Natural killer cell (primary cell): Measurements from ENCODE around the gene RBFOX1. TPM values are rescaled to one million over a fixed set of nuclear protein-coding genes. Genes with fewer than 3 reads are reported as not detected.

Source experiments
- ATAC-seq, 3 donors: fragments of 150-1000 bp in 2 of 3; fragments of 200-7000 bp in 1 of 3; cut with Tn5 transposase; 1 replicate in 1 of 3; 2 replicates in 2 of 3; pipeline ENCODE4 v1.10.0; 2021; ENCODE audit warnings: mild to moderate bottlenecking in 2 of 3, moderate library complexity in 2 of 3
- DNase-seq, 2 donors: peaks; one replicate each; pipeline versions ENCODE4 v3.0.0 to v3.0.0-alpha.2; 2013 to 2021; ENCODE audit warnings: mixed read lengths in 1 of 2
- H3K27ac ChIP-seq: one replicate; pipeline ENCODE4 v1.5.1; 2013; ENCODE audit warnings: mild to moderate bottlenecking, low read length
- H3K27me3 ChIP-seq: one replicate; pipeline ENCODE4 v1.6.1; 2013; ENCODE audit warnings: low read length; ENCODE audit not compliant: control insufficient read depth, insufficient read depth
- H3K36me3 ChIP-seq: one replicate; pipeline ENCODE4 v1.6.1; 2013; ENCODE audit warnings: low read length; ENCODE audit not compliant: control insufficient read depth, insufficient read depth
- H3K4me1 ChIP-seq: one replicate; pipeline ENCODE4 v1.6.1; 2013; ENCODE audit warnings: low read length; ENCODE audit not compliant: control insufficient read depth, insufficient read depth
- H3K4me3 ChIP-seq: one replicate; pipeline ENCODE4 v1.5.1; 2013; ENCODE audit warnings: low read length
- H3K9me3 ChIP-seq: one replicate; pipeline ENCODE4 v1.6.1; 2013; ENCODE audit warnings: low read length; ENCODE audit not compliant: control insufficient read depth, insufficient read depth
- H3K27ac Mint-ChIP-seq, 2 donors: one replicate each; pipeline ENCODE4 v1.8.0; 2022; ENCODE audit warnings: mild to moderate bottlenecking in 2 of 2, mixed read lengths in 2 of 2, moderate library complexity in 1 of 2
- H3K27me3 Mint-ChIP-seq, 2 donors: one replicate each; pipeline ENCODE4 v1.8.0; 2022; ENCODE audit warnings: low read depth in 2 of 2, mixed read lengths in 2 of 2
- H3K36me3 Mint-ChIP-seq: one replicate; pipeline ENCODE4 v1.8.0; 2022; ENCODE audit warnings: mixed read lengths
- H3K4me1 Mint-ChIP-seq, 2 donors: one replicate each; pipeline ENCODE4 v1.8.0; 2022; ENCODE audit warnings: mixed read lengths in 2 of 2
- H3K4me3 Mint-ChIP-seq: one replicate; pipeline ENCODE4 v1.8.0; 2022; ENCODE audit warnings: mild to moderate bottlenecking, moderate library complexity, mixed read lengths
- H3K9me3 Mint-ChIP-seq, 2 donors: one replicate each; pipeline ENCODE4 v1.8.0; 2022; ENCODE audit warnings: mixed read lengths in 2 of 2
- WGBS: methylation state at CpG from one replicate; pipeline ENCODE4 v1.1.7; 2013; ENCODE audit warnings: missing lambda C conversion rate; ENCODE audit not compliant: insufficient coverage; 5-methylcytosine and 5-hydroxymethylcytosine counted together
- intact Hi-C: fragments of 100-400 bp; cut with micrococcal nuclease; formaldehyde crosslinking; loops from one replicate; pipeline ENCODE4 v1.14.2; 2022
- total RNA-seq, 4 donors: library from RNA; stranded (reverse); fragments of 120-200 nt in 1 of 4; gene quantifications; one replicate each; pipeline versions ENCODE4 v1.2.3 to v1.2.4, GENCODE V29; 2013 to 2022
- TF ChIP-seq, protein P1 (sequence below): fragments of 200-600 bp; IDR thresholded peaks from one replicate; pipeline ENCODE4 v1.8.0; 2022; ENCODE audit warnings: antibody characterized with exemption

RBFOX1 gene
- total RNA-seq, 3 donors from 2014 or later (not counting 1 experiment from before 2014, with no cell fraction given): not detected

DNA sequence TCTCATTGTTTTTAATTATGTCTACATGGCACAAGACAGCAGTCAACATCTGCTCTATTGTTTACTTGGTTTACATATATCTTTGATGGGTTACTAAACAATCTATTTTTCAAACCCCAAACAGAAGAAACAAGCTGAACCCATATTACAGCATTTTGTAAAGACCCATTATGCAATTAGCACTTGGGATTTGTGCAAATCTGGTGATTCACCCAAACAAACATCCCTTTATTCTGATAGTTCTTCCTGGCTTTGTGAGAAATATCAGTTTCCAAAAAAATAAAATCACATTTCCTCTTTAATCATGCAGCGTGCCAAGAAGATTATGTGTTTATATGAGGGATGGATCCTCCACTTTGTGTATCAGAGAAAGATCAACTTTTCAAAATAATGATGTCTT is 16.8 kb upstream of the RBFOX1 start:
- H3K36me3 Mint-ChIP-seq: no peaks in the 10 kb centered on the region
- Histone ChIP-seq H3K27me3 (no peaks in the 10 kb centered on the region), H3K4me3 (no peak overlapping the region), H3K9me3 (no peaks in the 10 kb centered on the region), H3K4me1 (no peaks in the 10 kb centered on the region), H3K36me3 (no peaks in the 10 kb centered on the region), H3K27ac (no peak overlapping the region)
- WGBS: no CpG with 5 or more reads among the region's 1 CpG
- no peaks in the 10 kb centered on the region for H3K27me3 Mint-ChIP-seq
- H3K9me3 Mint-ChIP-seq: peaks cover 0 to 6% of the 10 kb centered on the region in 2 donors
- intact Hi-C loops: no loop called here
- H3K27ac Mint-ChIP-seq: no peak overlapping the region
- no peak overlapping the region for H3K4me3 Mint-ChIP-seq
- TF ChIP-seq, protein P1, sequence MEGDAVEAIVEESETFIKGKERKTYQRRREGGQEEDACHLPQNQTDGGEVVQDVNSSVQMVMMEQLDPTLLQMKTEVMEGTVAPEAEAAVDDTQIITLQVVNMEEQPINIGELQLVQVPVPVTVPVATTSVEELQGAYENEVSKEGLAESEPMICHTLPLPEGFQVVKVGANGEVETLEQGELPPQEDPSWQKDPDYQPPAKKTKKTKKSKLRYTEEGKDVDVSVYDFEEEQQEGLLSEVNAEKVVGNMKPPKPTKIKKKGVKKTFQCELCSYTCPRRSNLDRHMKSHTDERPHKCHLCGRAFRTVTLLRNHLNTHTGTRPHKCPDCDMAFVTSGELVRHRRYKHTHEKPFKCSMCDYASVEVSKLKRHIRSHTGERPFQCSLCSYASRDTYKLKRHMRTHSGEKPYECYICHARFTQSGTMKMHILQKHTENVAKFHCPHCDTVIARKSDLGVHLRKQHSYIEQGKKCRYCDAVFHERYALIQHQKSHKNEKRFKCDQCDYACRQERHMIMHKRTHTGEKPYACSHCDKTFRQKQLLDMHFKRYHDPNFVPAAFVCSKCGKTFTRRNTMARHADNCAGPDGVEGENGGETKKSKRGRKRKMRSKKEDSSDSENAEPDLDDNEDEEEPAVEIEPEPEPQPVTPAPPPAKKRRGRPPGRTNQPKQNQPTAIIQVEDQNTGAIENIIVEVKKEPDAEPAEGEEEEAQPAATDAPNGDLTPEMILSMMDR: no peak
- H3K4me1 Mint-ChIP-seq: no peaks in the 10 kb centered on the region
- no peak for ATAC-seq
- DNase-seq: no peak

DNA sequence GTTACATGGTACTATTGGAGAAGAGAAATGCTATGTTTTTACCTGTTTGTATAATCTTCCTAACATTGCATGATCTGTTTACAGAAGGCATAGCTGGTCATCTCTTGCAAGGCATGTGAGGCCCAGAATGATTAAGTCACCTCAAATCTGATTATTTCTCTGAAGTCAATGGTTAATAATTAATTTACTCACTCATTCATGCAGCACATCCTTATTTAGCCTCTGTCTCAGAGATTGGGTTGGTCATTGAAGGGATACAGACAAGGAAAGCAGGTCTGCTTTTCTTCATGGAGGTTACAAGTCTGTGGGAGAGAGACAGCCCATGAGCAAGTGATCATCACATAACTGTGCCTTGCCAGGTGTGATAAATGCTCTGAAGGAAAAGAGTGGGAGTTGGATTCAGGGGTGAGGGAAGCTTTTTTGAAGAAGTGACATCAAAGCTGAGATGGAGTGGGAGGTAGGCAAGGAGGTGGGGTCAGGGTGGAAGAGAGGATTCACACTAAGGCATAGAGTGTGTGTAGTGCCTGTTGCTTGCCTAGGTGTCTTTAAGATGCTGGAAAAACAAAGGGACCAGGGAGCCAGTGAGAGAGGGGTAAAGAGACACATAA is 16.3 kb upstream of the RBFOX1 start:
- ATAC-seq (no peak), DNase-seq (no peak)
- Mint-ChIP-seq H3K36me3 (no peaks in the 10 kb centered on the region), H3K9me3 (peaks cover 0 to 6% of the 10 kb centered on the region in 2 donors), H3K27ac (no peak overlapping the region), H3K4me1 (no peaks in the 10 kb centered on the region), H3K27me3 (no peaks in the 10 kb centered on the region), H3K4me3 (no peak overlapping the region)
- H3K27ac ChIP-seq: no peak overlapping the region
- TF ChIP-seq, protein P1: no peak
- H3K36me3 ChIP-seq: no peaks in the 10 kb centered on the region
- no peaks in the 10 kb centered on the region for H3K9me3 ChIP-seq
- no peaks in the 10 kb centered on the region for H3K4me1 ChIP-seq
- intact Hi-C loops: no loop called here
- no peak overlapping the region for H3K4me3 ChIP-seq
- no peaks in the 10 kb centered on the region for H3K27me3 ChIP-seq

DNA sequence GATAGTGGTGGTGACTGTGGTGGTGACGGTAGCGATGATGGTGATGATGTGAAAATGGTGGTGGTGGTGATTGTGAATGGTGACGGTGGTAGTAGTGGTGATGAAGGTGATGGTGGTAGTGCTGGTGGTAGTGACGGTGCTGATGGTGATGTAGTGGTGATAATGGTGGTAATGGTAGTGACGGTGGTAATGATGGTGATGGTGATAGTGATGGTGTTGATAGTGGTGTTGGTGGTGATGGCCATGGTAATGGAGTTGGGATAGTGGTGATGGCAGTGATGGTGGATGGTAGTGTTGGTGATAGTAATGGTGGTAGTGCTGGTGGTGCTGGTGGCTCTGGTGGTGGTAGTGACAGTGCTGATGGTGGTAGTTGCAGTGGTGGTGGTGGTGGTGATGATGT is 14.7 kb upstream of the RBFOX1 start:
- Mint-ChIP-seq H3K4me3 (no peak overlapping the region), H3K36me3 (no peaks in the 10 kb centered on the region), H3K27me3 (no peaks in the 10 kb centered on the region), H3K4me1 (no peaks in the 10 kb centered on the region), H3K9me3 (peaks cover 0 to 6% of the 10 kb centered on the region in 2 donors), H3K27ac (no peak overlapping the region)
- Histone ChIP-seq H3K27me3 (no peaks in the 10 kb centered on the region), H3K4me1 (no peaks in the 10 kb centered on the region), H3K4me3 (no peak overlapping the region), H3K36me3 (no peaks in the 10 kb centered on the region), H3K9me3 (no peaks in the 10 kb centered on the region), H3K27ac (no peak overlapping the region)
- peak in 1 of 3 donors; percentile 3 for ATAC-seq
- TF ChIP-seq, protein P1: no peak
- 91% methylated on average over 5 of the region's 5 CpGs for WGBS
- intact Hi-C loops: no loop called here
- DNase-seq: no peak

DNA sequence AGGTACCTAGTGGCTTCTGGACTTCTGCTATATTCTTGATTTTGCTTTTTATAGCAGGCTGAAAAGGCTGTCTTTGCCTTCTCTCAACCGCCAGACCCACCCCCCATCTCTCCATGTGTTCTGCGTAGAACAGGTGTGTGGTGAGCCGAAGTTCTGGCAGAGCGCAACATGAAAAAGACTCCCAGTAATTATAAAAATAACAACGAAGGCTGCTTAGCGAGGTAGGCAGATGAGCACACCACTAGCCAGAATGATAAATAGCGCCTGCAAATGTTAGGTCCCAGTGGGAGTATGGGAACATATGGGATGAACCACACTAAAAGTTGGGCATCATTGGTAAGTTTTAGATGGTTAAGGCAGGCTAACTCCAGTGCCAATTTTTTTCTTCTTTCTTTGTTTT is 14.0 kb upstream of the RBFOX1 start:
- Mint-ChIP-seq H3K9me3 (peaks cover 0 to 8% of the 10 kb centered on the region in 2 donors), H3K4me1 (no peaks in the 10 kb centered on the region), H3K4me3 (no peak overlapping the region), H3K36me3 (no peaks in the 10 kb centered on the region), H3K27ac (no peak overlapping the region), H3K27me3 (no peaks in the 10 kb centered on the region)
- no peak overlapping the region for H3K27ac ChIP-seq
- DNase-seq (no peak), ATAC-seq (no peak)
- intact Hi-C loops: no loop called here
- no peaks in the 10 kb centered on the region for H3K4me1 ChIP-seq
- 94% methylated on average over 7 of the region's 7 CpGs for WGBS
- H3K4me3 ChIP-seq: no peak overlapping the region
- H3K36me3 ChIP-seq: no peaks in the 10 kb centered on the region
- H3K9me3 ChIP-seq: no peaks in the 10 kb centered on the region
- no peaks in the 10 kb centered on the region for H3K27me3 ChIP-seq
- TF ChIP-seq, protein P1: no peak
